ENCODE data around the gene TIMP2. TPM values are rescaled to one million over a fixed set of nuclear protein-coding genes. Genes with fewer than 3 reads are reported as not detected.
"Not testable (repeated sequence)": the region's sequence is repeated elsewhere in the genome, so short reads cannot be mapped to it uniquely, and the experiment has no call there.

The TIMP2 gene
- total RNA-seq, 2 experiments from 2014 or later = 0.35 to 0.43 TPM

GRCh38 chr17:78952706-78953105, 27.5 kb upstream of the TIMP2 start:
- no peak overlapping the region for H3K27ac Mint-ChIP-seq
- no peak for DNase-seq
- H3K27me3 Mint-ChIP-seq (ENCODE audit: low read depth) = no peaks in the 10 kb centered on the region
- CTCF ChIA-PET = interaction anchor here (2.0 kb wide), 1 partner anchor 18 kb away, joined by 7 read pairs; no protein-coding TSS in a partner anchor
- H3K4me1 Mint-ChIP-seq (ENCODE audit: low read depth) = peaks cover 1% of the 10 kb centered on the region
- H3K36me3 Mint-ChIP-seq (ENCODE audit: low read depth) = no peaks in the 10 kb centered on the region
- H3K9me3 Mint-ChIP-seq = peaks cover 20% of the 10 kb centered on the region
- intact Hi-C loops (cut with micrococcal nuclease) = no loop called here
- H3K4me3 Mint-ChIP-seq = no peak overlapping the region

GRCh38 chr17:78951967-78952551, 26.9 kb upstream of the TIMP2 start:
- Mint-ChIP-seq H3K36me3 (ENCODE audit: low read depth) (no peaks in the 10 kb centered on the region), H3K27ac (no peak overlapping the region), H3K4me3 (no peak overlapping the region), H3K27me3 (ENCODE audit: low read depth) (no peaks in the 10 kb centered on the region), H3K9me3 (peaks cover 20% of the 10 kb centered on the region), H3K4me1 (ENCODE audit: low read depth) (peaks cover 1% of the 10 kb centered on the region)
- intact Hi-C loops (cut with micrococcal nuclease) = no loop called here
- CTCF ChIA-PET = interaction anchor here (2.0 kb wide), 1 partner anchor 19 kb away, joined by 7 read pairs; no protein-coding TSS in a partner anchor
- DNase-seq = no peak

- CTCF ChIA-PET = interaction anchor here (1.4 to 2.0 kb wide), 2 partner anchors 20 to 87 kb away, joined by 3 to 7 read pairs; no protein-coding TSS in a partner anchor
- Mint-ChIP-seq H3K4me3 (no peak overlapping the region), H3K4me1 (ENCODE audit: low read depth) (peaks cover 1% of the 10 kb centered on the region), H3K27me3 (ENCODE audit: low read depth) (no peaks in the 10 kb centered on the region), H3K27ac (no peak overlapping the region), H3K9me3 (peaks cover 20% of the 10 kb centered on the region), H3K36me3 (ENCODE audit: low read depth) (no peaks in the 10 kb centered on the region)
- intact Hi-C loops (cut with micrococcal nuclease) = no loop called here
- DNase-seq = no peak
Measured at GRCh38 chr17:78950870-78951269, 25.7 kb upstream of the TIMP2 start.

- no peaks in the 10 kb centered on the region for H3K36me3 Mint-ChIP-seq (ENCODE audit: low read depth)
- H3K27me3 Mint-ChIP-seq (ENCODE audit: low read depth) = no peaks in the 10 kb centered on the region
- intact Hi-C loops (cut with micrococcal nuclease) = no loop called here
- no peak overlapping the region for H3K4me3 Mint-ChIP-seq
- H3K27ac Mint-ChIP-seq = no peak overlapping the region
- peaks cover 20% of the 10 kb centered on the region for H3K9me3 Mint-ChIP-seq
- DNase-seq = no peak
- no peaks in the 10 kb centered on the region for H3K4me1 Mint-ChIP-seq (ENCODE audit: low read depth)
- CTCF ChIA-PET = interaction anchor here (1.0 kb wide), 1 partner anchor 81 kb away, joined by 5 read pairs; no protein-coding TSS in a partner anchor
Measured at GRCh38 chr17:78947235-78948149, 22.3 kb upstream of the TIMP2 start.

GRCh38 chr17:78946631-78947030, 21.4 kb upstream of the TIMP2 start:
- H3K27me3 Mint-ChIP-seq (ENCODE audit: low read depth) = no peaks in the 10 kb centered on the region
- H3K9me3 Mint-ChIP-seq = peaks cover 20% of the 10 kb centered on the region
- H3K27ac Mint-ChIP-seq = no peak overlapping the region
- no peaks in the 10 kb centered on the region for H3K36me3 Mint-ChIP-seq (ENCODE audit: low read depth)
- H3K4me1 Mint-ChIP-seq (ENCODE audit: low read depth) = no peaks in the 10 kb centered on the region
- H3K4me3 Mint-ChIP-seq = no peak overlapping the region
- intact Hi-C loops (cut with micrococcal nuclease) = no loop called here
- no peak for DNase-seq
- CTCF ChIA-PET = interaction anchor here (0.7 kb wide), 1 partner anchor 19 kb away, joined by 4 read pairs; no protein-coding TSS in a partner anchor

GRCh38 chr17:78946131-78946530, 20.9 kb upstream of the TIMP2 start:
- no peaks in the 10 kb centered on the region for H3K27me3 Mint-ChIP-seq (ENCODE audit: low read depth)
- H3K4me1 Mint-ChIP-seq (ENCODE audit: low read depth) = no peaks in the 10 kb centered on the region
- H3K36me3 Mint-ChIP-seq (ENCODE audit: low read depth) = no peaks in the 10 kb centered on the region
- H3K9me3 Mint-ChIP-seq = peaks cover 16% of the 10 kb centered on the region
- intact Hi-C loops (cut with micrococcal nuclease) = no loop called here
- no peak overlapping the region for H3K27ac Mint-ChIP-seq
- CTCF ChIA-PET = interaction anchor here (0.7 kb wide), 1 partner anchor 19 kb away, joined by 4 read pairs; no protein-coding TSS in a partner anchor
- no peak overlapping the region for H3K4me3 Mint-ChIP-seq
- no peak for DNase-seq

- intact Hi-C loops (cut with micrococcal nuclease); H3K4me1 Mint-ChIP-seq (ENCODE audit: low read depth); H3K4me3 Mint-ChIP-seq; H3K9me3 Mint-ChIP-seq; H3K27me3 Mint-ChIP-seq (ENCODE audit: low read depth); H3K27ac Mint-ChIP-seq; H3K36me3 Mint-ChIP-seq (ENCODE audit: low read depth); CTCF ChIA-PET; DNase-seq: not testable (repeated sequence)
Measured at GRCh38 chr17:78945455-78945854, 20.3 kb upstream of the TIMP2 start.

- DNase-seq = no peak
Measured at GRCh38 chr17:78944956-78945355, 19.8 kb upstream of the TIMP2 start.

GRCh38 chr17:78944026-78944425, 18.8 kb upstream of the TIMP2 start:
- Mint-ChIP-seq H3K36me3 (ENCODE audit: low read depth) (no peaks in the 10 kb centered on the region), H3K27me3 (ENCODE audit: low read depth) (no peaks in the 10 kb centered on the region), H3K4me3 (no peak overlapping the region), H3K9me3 (no peaks in the 10 kb centered on the region), H3K27ac (no peak overlapping the region), H3K4me1 (ENCODE audit: low read depth) (no peaks in the 10 kb centered on the region)
- CTCF ChIA-PET = interaction anchor here (0.7 to 1.4 kb wide), 3 partner anchors 27 to 450 kb away, joined by 3 to 4 read pairs (median 3); no protein-coding TSS in a partner anchor
- no peak for DNase-seq
- intact Hi-C loops (cut with micrococcal nuclease) = no loop called here

More at GRCh38 chr17:78944956-78945355, 19.8 kb upstream of the TIMP2 start:
- Mint-ChIP-seq H3K27me3 (ENCODE audit: low read depth) (no peaks in the 10 kb centered on the region), H3K9me3 (peaks cover 4% of the 10 kb centered on the region), H3K27ac (no peak overlapping the region), H3K4me1 (ENCODE audit: low read depth) (no peaks in the 10 kb centered on the region), H3K4me3 (no peak overlapping the region), H3K36me3 (ENCODE audit: low read depth) (no peaks in the 10 kb centered on the region)
- CTCF ChIA-PET = interaction anchor here (1.4 kb wide), 1 partner anchor 26 kb away, joined by 3 read pairs; no protein-coding TSS in a partner anchor
- intact Hi-C loops (cut with micrococcal nuclease) = no loop called here

- Mint-ChIP-seq H3K4me1 (ENCODE audit: low read depth) (no peaks in the 10 kb centered on the region), H3K9me3 (no peaks in the 10 kb centered on the region), H3K27me3 (ENCODE audit: low read depth) (no peaks in the 10 kb centered on the region), H3K4me3 (no peak overlapping the region), H3K27ac (no peak overlapping the region), H3K36me3 (ENCODE audit: low read depth) (no peaks in the 10 kb centered on the region)
- DNase-seq = no peak
- CTCF ChIA-PET = no interaction called here
- intact Hi-C loops (cut with micrococcal nuclease) = no loop called here
Measured at GRCh38 chr17:78940708-78941107, 15.5 kb upstream of the TIMP2 start.

GRCh38 chr17:78940258-78940657, 15.1 kb upstream of the TIMP2 start:
- Mint-ChIP-seq H3K27ac (no peak overlapping the region), H3K4me3 (no peak overlapping the region), H3K4me1 (ENCODE audit: low read depth) (no peaks in the 10 kb centered on the region), H3K36me3 (ENCODE audit: low read depth) (no peaks in the 10 kb centered on the region), H3K27me3 (ENCODE audit: low read depth) (no peaks in the 10 kb centered on the region), H3K9me3 (no peaks in the 10 kb centered on the region)
- intact Hi-C loops (cut with micrococcal nuclease) = no loop called here
- DNase-seq = no peak
- CTCF ChIA-PET = no interaction called here

GRCh38 chr17:78939615-78940014, 14.4 kb upstream of the TIMP2 start:
- no peak overlapping the region for H3K4me3 Mint-ChIP-seq
- H3K27ac Mint-ChIP-seq = no peak overlapping the region
- intact Hi-C loops (cut with micrococcal nuclease) = no loop called here
- H3K27me3 Mint-ChIP-seq (ENCODE audit: low read depth) = no peaks in the 10 kb centered on the region
- CTCF ChIA-PET = no interaction called here
- H3K4me1 Mint-ChIP-seq (ENCODE audit: low read depth) = no peaks in the 10 kb centered on the region
- H3K9me3 Mint-ChIP-seq = no peaks in the 10 kb centered on the region
- no peaks in the 10 kb centered on the region for H3K36me3 Mint-ChIP-seq (ENCODE audit: low read depth)
- DNase-seq = no peak
